ENCODE data around the gene PDGFB.

The PDGFB gene

DNA sequence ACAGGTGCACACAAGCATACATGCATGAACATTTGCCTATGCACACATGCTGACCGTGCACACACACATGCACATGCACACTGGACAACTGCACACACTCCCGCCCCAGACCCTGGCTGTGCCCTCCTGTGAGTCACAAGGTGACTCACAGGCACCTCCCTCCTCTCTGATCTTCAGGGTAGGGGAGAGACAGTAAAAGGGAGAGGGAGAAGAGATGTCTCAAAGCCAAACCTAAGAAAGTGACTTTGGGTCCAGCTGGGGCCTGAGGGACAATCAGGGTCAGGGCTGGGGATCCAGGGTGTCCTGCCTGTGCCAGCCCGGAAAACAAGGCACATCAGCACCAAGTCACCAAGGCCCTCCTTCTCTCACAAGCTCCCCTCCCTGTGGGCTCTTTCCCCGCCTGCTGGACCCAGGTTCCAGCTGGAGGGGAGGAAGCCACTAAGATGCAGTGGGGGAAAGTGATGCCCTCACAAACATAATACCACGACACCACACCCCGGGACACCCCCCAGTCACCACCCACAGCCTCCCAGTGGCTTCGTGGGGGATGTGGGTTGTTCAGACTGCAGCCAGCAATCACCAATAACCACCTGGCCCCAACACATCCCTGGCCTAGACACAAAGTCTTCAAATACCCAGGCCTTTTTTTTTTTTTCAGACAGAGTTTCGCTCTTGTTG, 39.3 kb downstream of the PDGFB start:
- DNase-seq: peak in 3 of 4 experiments; percentile 27 to 45 (median 44)

DNA sequence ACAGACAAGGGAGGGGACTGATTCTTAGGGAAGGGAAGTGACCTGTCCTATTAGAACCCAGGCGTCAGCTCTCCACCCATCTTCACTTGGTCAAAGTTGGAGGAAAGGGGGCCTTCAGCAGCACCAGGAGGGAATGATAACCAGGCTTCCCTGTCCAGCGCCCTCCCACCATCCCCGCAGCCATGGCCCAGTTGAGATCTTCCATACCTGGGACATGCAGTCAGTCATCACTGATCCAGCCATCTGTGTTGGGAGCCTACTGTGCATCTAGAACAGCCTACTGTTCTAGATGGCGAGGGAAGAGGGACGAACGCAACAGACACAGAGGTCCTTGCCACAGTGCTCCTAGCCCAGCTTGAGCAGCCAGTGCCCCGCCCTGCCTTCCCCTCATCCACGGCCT, 40.6 kb downstream of the PDGFB start:
- DNase-seq: no peak

GRCh38 chr22:39197578-39197977, 47.2 kb downstream of the PDGFB start:
- no peak for DNase-seq

GRCh38 chr22:39194098-39194497, 50.7 kb downstream of the PDGFB start:
- no peak for DNase-seq

GRCh38 chr22:39188809-39189208, 56.0 kb downstream of the PDGFB start:
- DNase-seq: no peak

GRCh38 chr22:39185601-39186012, 59.2 kb downstream of the PDGFB start:
- no peak for DNase-seq

DNA sequence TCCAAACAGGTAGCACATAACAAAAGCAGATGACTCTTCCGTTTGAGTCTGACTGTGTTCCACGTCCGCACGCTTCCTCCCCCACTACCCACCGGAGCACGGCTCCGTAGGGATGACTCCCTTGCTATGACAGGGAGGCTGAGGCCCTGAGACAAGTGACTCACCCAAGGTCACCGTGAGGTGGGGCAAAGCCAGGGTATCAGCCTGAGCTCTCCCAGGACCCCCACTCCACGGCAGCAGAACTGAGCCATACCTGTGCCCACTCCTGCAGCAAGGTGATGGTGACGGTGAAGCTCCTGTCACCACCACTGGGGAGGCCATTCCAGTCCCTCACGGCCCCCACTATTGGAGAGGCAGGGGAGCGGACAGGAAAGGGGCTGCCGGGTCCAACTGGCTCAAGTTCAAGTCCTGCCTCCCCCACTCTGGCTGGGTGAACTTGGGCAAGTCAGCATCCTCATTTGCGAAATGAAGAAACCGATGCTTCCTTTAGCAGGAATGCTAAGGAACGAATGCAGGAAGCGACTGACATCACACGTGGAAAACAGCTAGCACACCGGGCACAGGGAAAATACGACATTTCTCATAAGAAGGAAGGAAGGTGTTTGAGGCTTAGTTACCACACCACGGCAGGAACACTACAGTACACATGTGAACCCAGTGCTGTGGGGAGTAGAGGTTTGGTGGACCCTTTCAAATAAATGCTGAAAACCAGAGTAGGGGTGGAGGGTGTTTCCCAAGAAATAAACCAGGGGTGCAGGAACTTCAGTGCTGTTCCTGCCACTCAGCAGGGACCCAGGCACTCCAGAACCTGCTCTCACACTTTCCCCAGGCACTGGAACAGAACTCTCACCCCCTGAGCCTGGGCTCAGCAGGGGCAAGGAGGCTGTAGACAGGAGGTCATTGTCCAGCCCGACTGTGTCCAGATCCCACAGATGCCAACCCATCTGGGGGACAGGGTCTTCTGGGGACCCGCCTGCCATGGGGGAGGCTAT, 59.9 kb downstream of the PDGFB start:
- no peak for DNase-seq

- peak in 1 of 4 experiments; percentile 8 for DNase-seq
Observed at GRCh38 chr22:39183991-39184585, 60.7 kb downstream of the PDGFB start.

- no peak for DNase-seq
Observed at GRCh38 chr22:39182478-39183030, 62.2 kb downstream of the PDGFB start.

DNA sequence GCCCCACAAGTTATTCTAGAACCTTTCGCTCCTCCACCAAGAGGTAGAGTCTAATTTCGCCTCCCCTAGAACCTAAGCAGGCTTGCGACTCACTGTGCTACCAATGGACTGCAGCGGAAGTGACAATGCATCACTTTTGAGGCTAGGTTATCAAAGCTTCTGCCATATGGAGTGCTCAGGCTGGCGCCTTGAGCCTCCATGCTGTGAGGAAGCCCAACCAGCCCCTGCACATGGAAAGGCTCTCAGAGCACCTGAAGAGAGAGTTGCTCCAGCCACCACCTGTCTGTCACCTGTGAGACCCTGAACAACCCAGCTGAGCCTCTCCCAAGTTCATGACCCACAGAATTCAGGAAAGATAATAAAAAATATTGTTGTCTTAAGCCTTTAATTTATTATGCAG, 63.0 kb downstream of the PDGFB start:
- no peak for DNase-seq

DNA sequence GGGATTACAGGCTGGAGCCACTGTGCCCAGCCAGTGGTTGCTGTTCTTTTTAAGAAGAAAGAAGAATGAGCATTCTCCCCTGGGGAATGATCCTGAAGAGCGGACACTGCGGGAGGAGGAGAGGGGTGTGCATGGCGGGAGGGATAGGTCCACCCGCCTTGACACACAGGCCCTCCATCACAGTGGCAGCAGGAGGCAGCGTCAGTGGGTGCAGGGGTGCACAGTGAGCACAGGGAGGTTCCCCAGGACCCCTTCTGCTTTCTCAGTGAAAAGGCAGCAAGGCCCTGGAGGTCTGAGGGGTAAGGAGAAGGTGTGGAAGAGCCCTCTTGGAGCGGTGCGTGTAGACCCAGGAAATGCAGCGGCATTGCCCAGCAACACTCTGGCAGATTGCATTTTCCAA, 63.4 kb downstream of the PDGFB start:
- DNase-seq: no peak

DNA sequence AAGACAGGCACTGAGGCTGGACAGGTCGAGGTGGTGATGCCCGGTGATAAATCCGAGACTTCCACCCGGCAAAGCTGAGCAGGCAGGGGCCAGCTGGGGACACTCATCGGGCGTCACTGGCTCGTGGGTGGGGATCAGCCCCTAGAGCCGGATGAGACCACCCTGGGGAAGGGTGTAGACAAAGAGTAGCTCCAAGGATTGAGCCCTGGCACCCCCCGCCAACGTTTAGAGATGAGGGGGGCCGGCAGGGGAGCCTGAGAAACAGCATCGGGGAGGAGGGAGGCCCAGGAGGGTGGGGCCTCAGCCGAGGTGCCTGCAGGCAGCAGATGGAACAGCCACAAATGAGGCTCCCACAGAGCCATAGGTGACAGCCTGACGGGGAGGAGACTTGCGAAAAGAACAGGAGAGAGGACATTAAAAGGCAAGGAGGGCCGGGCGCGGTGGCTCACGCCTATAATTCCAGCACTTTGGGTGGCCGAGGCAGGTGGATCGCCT, 64.9 kb downstream of the PDGFB start:
- DNase-seq: no peak

- no peak for DNase-seq
Observed at GRCh38 chr22:39179401-39179827, 65.4 kb downstream of the PDGFB start.

- DNase-seq: no peak
Observed at GRCh38 chr22:39178206-39179111, 66.3 kb downstream of the PDGFB start.

GRCh38 chr22:39177791-39178190, 67.0 kb downstream of the PDGFB start:
- DNase-seq: no peak

DNA sequence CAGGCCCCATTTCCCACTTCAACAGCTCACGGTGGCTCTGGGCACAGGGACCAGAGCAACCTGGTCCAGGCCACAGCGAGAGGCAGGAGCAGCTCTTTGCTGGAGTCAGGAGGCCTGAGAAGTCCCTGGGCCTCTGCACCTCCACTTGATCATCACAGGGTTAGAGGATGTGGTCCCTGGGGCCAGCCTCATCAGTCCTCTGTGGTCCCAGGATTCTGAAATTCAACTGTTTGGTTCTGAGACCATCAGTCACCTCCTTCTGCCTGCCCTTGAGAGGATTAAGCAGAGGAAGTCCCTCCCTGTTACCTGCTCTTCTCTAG, 67.4 kb downstream of the PDGFB start:
- no peak for DNase-seq

- no peak for DNase-seq
Observed at GRCh38 chr22:39176714-39177455, 67.9 kb downstream of the PDGFB start.

DNA sequence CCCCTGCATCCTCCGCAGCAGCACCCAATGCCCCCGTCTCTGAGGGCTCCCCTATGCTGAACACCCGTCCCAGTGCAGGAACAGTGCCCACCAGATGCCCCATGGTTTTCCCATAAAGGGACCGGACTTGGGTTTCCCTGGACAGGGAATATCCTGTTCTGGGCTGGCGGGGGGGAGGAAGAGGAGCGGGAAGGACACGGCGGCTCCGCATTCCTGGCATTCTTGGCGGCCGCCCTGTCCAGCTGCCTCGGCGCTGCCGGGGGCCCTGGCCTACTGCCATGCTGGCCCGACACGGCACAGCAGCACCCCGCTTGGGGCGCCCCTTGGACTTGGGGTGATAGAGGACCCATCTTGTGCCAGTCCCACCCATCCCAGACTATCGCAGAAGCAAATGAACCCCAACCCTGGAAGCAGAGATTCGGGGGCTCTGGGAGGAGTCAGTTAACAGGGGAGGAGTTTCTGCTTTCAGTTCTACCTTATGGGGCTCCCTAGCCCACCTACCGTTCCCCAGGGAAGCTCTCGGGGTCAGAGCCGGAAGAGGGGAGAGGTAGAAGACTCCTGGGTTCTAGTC, 68.6 kb downstream of the PDGFB start:
- DNase-seq: no peak

GRCh38 chr22:39175353-39176142, 69.2 kb downstream of the PDGFB start:
- DNase-seq: no peak

Data from suppressor macrophage (primary cell).